ENCODE data around the gene RPS6KB2. TPM values are rescaled to one million over a fixed set of nuclear protein-coding genes. Genes with fewer than 3 reads are reported as not detected.

The RPS6KB2 gene
- total and polyA plus RNA-seq, 10 of the 15 experiments (the other 5 are each of a cell fraction or from before 2014, with no cell fraction given): 0.39 to 101 (median 58.4) TPM

- no peak; the same call in 1 of the 2 replicates for TF ChIP-seq MAX (IDR thresholded peaks at IDR 0.05; ENCODE audit: low read depth, low read length)
- peak; percentile 80 for TF ChIP-seq IKZF1 (conservative IDR thresholded peaks at IDR 0.05)
- no peak for TF ChIP-seq MTA2 (IDR thresholded peaks at IDR 0.05; ENCODE audit: low read depth)
- no peak for TF ChIP-seq ATF7 (IDR thresholded peaks at IDR 0.05; ENCODE audit: low read depth)
- peak; percentile 99 for TF ChIP-seq GATAD2B (conservative IDR thresholded peaks at IDR 0.05; ENCODE audit: low read depth)
- TF ChIP-seq SRF (IDR thresholded peaks at IDR 0.05; ENCODE audit: low read depth in 2 of 2, low read length in 2 of 2): peak in 1 of 2 experiments; percentile 49; a peak in 1 of 4 replicates
- peak; percentile 96 for TF ChIP-seq POLR2A (IDR thresholded peaks at IDR 0.05; ENCODE audit: low read depth, low read length)
- TF ChIP-seq ZBED1 (IDR thresholded peaks at IDR 0.05; ENCODE audit: borderline replicate concordance): no peak
- TF ChIP-seq ASH2L (IDR thresholded peaks at IDR 0.05; ENCODE audit: borderline replicate concordance, low read depth): no peak
- TF ChIP-seq FOS (IDR thresholded peaks at IDR 0.05; ENCODE audit: borderline replicate concordance, extremely low read depth, insufficient read length): no peak
- TF ChIP-seq SUPT20H (IDR thresholded peaks at IDR 0.05; ENCODE audit: borderline replicate concordance, control insufficient read depth, low read depth, low read length): no peak
- TF ChIP-seq TCF3 (IDR thresholded peaks at IDR 0.05; ENCODE audit: borderline replicate concordance, insufficient read depth, low read depth, low read length): peak; percentile 25; the same call in 1 of the 2 replicates
- TF ChIP-seq NR2C2 (IDR thresholded peaks at IDR 0.05; ENCODE audit: borderline replicate concordance, control insufficient read depth, insufficient read length, low read depth): no peak
- 0 out of 2 replicates have a peak, but pooled peaks have one; percentile 57 for TF ChIP-seq SMAD5 (IDR thresholded peaks at IDR 0.05; ENCODE audit: low read depth)
- no peak for TF ChIP-seq ATF2 (IDR thresholded peaks at IDR 0.05; ENCODE audit: low read length)
- no peak for TF ChIP-seq JUNB (IDR thresholded peaks at IDR 0.05)
- no peak for TF ChIP-seq NFXL1 (IDR thresholded peaks at IDR 0.05; ENCODE audit: borderline replicate concordance)
- TF ChIP-seq LARP7 (IDR thresholded peaks at IDR 0.05): peak; percentile 96
- peak; percentile 79 for TF ChIP-seq NR2F1 (conservative IDR thresholded peaks at IDR 0.05)
- TF ChIP-seq ZNF207 (IDR thresholded peaks at IDR 0.05; ENCODE audit: borderline replicate concordance): peak; percentile 92
- TF ChIP-seq EP300 (IDR thresholded peaks at IDR 0.05; ENCODE audit: borderline replicate concordance in 1 of 2, control insufficient read depth in 1 of 2, low read depth in 2 of 2, low read length in 2 of 2): no peak
- peak in 1 of 2 experiments; percentile 55; a peak in 1 of 3 replicates for TF ChIP-seq EGR1 (IDR thresholded peaks at IDR 0.05; ENCODE audit: borderline replicate concordance in 1 of 2, low read depth in 2 of 2, low read length in 2 of 2)
- TF ChIP-seq HDAC2 (IDR thresholded peaks at IDR 0.05): no peak
- TF ChIP-seq TCF7 (IDR thresholded peaks at IDR 0.05; ENCODE audit: borderline replicate concordance): no peak
- no peak for TF ChIP-seq ZNF622 (IDR thresholded peaks at IDR 0.05)
- 0 out of 2 replicates have a peak, but pooled peaks have one; percentile 30 for TF ChIP-seq STAT1 (conservative IDR thresholded peaks at IDR 0.05)
- no peak for TF ChIP-seq BCL3 (IDR thresholded peaks at IDR 0.05; ENCODE audit: borderline replicate concordance, insufficient read depth, low read depth, low read length, poor library complexity, severe bottlenecking)
Measured at GRCh38 chr11:67401495-67402191, 26.7 kb upstream of the RPS6KB2 start, which contains the start of gene PPP1CA (continued).
